Adrenal gland (tissue), 19 donors: ENCODE data around the gene DLG2. TPM values are rescaled to one million over a fixed set of nuclear protein-coding genes. Genes with fewer than 3 reads are reported as not detected.
"Not testable (repeated sequence)": the region's sequence is repeated elsewhere in the genome, so short reads cannot be mapped to it uniquely, and the experiment has no call there.

Experiments used
- DNase-seq, 7 donors: peaks; one replicate each; pipeline ENCODE4 v3.0.0-alpha.2; 2019 to 2020
- H3K27ac ChIP-seq, 5 donors: fragments of 200-600 bp; sonication (generic) in 4 of 5; 1 replicate in 3 of 5; 2 replicates in 2 of 5; pipeline versions ENCODE4 v1.5.1 to v1.8.0; 2016 to 2020; ENCODE audit warnings: mild to moderate bottlenecking in 1 of 5
- H3K27me3 ChIP-seq: fragments of 200-600 bp; 2 replicates; pipeline ENCODE4 v1.8.0; 2021
- H3K36me3 ChIP-seq, 2 donors: fragments of 200-600 bp; replicated peaks in 1 of 2; 1 replicate in 1 of 2; 2 replicates in 1 of 2; pipeline versions ENCODE4 v1.5.1 to v1.8.0; 2018 to 2022
- H3K4me1 ChIP-seq, 2 donors: fragments of 200-600 bp; replicated peaks in 1 of 2; 1 replicate in 1 of 2; 2 replicates in 1 of 2; pipeline versions ENCODE4 v1.5.1 to v1.8.0; 2018 to 2021
- H3K4me3 ChIP-seq, 4 donors: fragments of 200-600 bp; sonication (generic) in 3 of 4; one replicate each; pipeline ENCODE4 v1.5.1; 2016 to 2018
- H3K9me3 ChIP-seq, 3 donors: fragments of 200-600 bp; sonication (generic) in 1 of 3; replicated peaks in 1 of 3; 1 replicate in 2 of 3; 2 replicates in 1 of 3; pipeline versions ENCODE4 v1.5.1 to v1.8.0; 2016 to 2021
- CTCF ChIP-seq, 6 experiments: fragments of 450-650 bp in 4 of 6; fragments of 200-600 bp in 2 of 6; sonication (generic) in 1 of 6; IDR thresholded peaks; 1 replicate in 5 of 6; 2 replicates in 1 of 6; pipeline versions ENCODE4 v1.5.1 to v1.8.0; 2016 to 2021; ENCODE audit warnings: antibody characterized with exemption in 6 of 6, mild to moderate bottlenecking in 2 of 6, moderate library complexity in 1 of 6
- POLR2A ChIP-seq, 2 donors: fragments of 450-650 bp; IDR thresholded peaks; one replicate each; pipeline ENCODE4 v1.6.1; 2017; ENCODE audit warnings: antibody characterized with exemption in 2 of 2, mild to moderate bottlenecking in 2 of 2, moderate library complexity in 1 of 2
- WGBS, 4 donors: extraction: QIAGEN DNeasy Blood & Tissue Kit in 2 of 4; methylation state at CpG; one replicate each; pipeline versions ENCODE4 v1.1.5 to v1.1.7; 2013 to 2017; 5-methylcytosine and 5-hydroxymethylcytosine counted together
- intact Hi-C, 2 donors: fragments of 100-400 bp; cut with DNase I; formaldehyde crosslinking; loops; one replicate each; pipeline versions ENCODE4 v1.14.1 to v1.15.0; 2022 to 2023
- long read RNA-seq, 10 donors: library from polyadenylated mRNA in 3 of 10; unstranded in 2 of 10; stranded (forward) in 1 of 10; transcript quantifications; one replicate each; pipeline ENCODE4 v2.0.0 and lab custom pipeline, GENCODE V29; 2021 to 2026
- polyA plus RNA-seq, 3 donors: library from polyadenylated mRNA; stranded (reverse); fragments of 200-250 nt in 2 of 3; fragments of 350-450 nt in 1 of 3; fragmentation: Illumina TruSeq in 1 of 3; extraction: RNeasy Lipid Tissue Mini Kit (QIAGEN cat#74804) in 1 of 3; gene quantifications; one replicate each; pipeline ENCODE4 v1.2.3, GENCODE V29; 2013 to 2014
- total RNA-seq, 9 donors: library from RNA; depleted of rRNA in 4 of 9; stranded (reverse); fragments of >200 nt in 4 of 9; fragments of 120-200 nt in 1 of 9; fragmentation: NEBNext Ultra II Directional in 1 of 9; extraction: Animal tissue kit (Norgen Biotek cat#: 25700) in 1 of 9; gene quantifications; one replicate each; pipeline versions ENCODE4 v1.1.0 to v1.2.4, GENCODE V29; 2013 to 2023
- donor health status: healthy with polysubstance abuse.
- donor health status: Bipolar disorder and iron deficiency.
- donor health status: DM: yes; HTN: yes; CAD: no.
- donor health status: DM: no; HTN: no; CAD: no.
- donor health status: DM: no; HTN: no; CAD: no.
- donor health status: DM: yes; HTN: yes; CAD: no.

The DLG2 gene
- total RNA-seq (100 to 1,000 TPM in 1 of 9 donors, 10 to 100 TPM in 7, 1 to 10 TPM in 1; 8.4 to 101 (median 45.5) TPM), polyA plus RNA-seq (10 to 100 TPM in 2 of 3 donors, 1 to 10 TPM in 1; 8.3 to 14.4 (median 11.1) TPM)
- long read RNA-seq, donor 1, result 0 reads
- long read RNA-seq, donor 2, result 0 reads
- long read RNA-seq, donor 3, result 0 reads
- long read RNA-seq, donor 4, full-length matches to known transcripts, result 2 of 13 reads
- long read RNA-seq, donor 4, partial matches to known transcripts, result 6 of 13 reads
- long read RNA-seq, donor 4, other reads (novel, unspliced or antisense), result 5 of 13 reads
- long read RNA-seq, donor 5, full-length matches to known transcripts, result 4 of 17 reads
- long read RNA-seq, donor 5, partial matches to known transcripts, result 4 of 17 reads
- long read RNA-seq, donor 5, other reads (novel, unspliced or antisense), result 9 of 17 reads
- long read RNA-seq, donor 6, full-length matches to known transcripts, result 4 of 16 reads
- long read RNA-seq, donor 6, partial matches to known transcripts, result 5 of 16 reads
- long read RNA-seq, donor 6, other reads (novel, unspliced or antisense), result 7 of 16 reads
- long read RNA-seq, donor 7, partial matches to known transcripts, result 40 of 40 reads
- long read RNA-seq, donor 7, other reads (novel, unspliced or antisense), result 0 of 40 reads
- long read RNA-seq, donor 8, result 0 reads
- long read RNA-seq, donor 9, result 0 reads
- long read RNA-seq, donor 10, result 0 reads

- peak; percentile 25 to 57 (median 34) for DNase-seq
- TF ChIP-seq POLR2A (IDR thresholded peaks at IDR 0.05) (no peak), CTCF (IDR thresholded peaks at IDR 0.05) (no peak)
- Histone ChIP-seq H3K9me3 (no peaks in the 10 kb centered on the region), H3K4me3 (peak within 1 kb of the TSS in 3 of 4 donors; percentile 57 to 79 (median 65)), H3K27me3 (no peaks in the 10 kb centered on the region), H3K36me3 (no peaks in the 10 kb centered on the region), H3K4me1 (peaks cover 10 to 35% of the 10 kb centered on the region in 2 donors), H3K27ac (peak within 1 kb of the TSS; percentile 74 to 95 (median 80))
- WGBS, 4 donors, result 0 to 1% (median 1%) methylated on average over 16 to 23 of the region's 23 CpGs
- intact Hi-C loops, result loop anchor here in 1 of 2 donors (5.0 kb wide), 1 partner anchor 35 kb away; no protein-coding TSS in a partner anchor
Measured at GRCh38 chr11:85627332-85627997, at the start of gene DLG2. Gene DLG2, minus strand, starts transcription at chr11:85627344.

- Histone ChIP-seq H3K4me3 (no peak overlapping the region), H3K36me3 (no peaks in the 10 kb centered on the region), H3K9me3 (no peaks in the 10 kb centered on the region), H3K27ac (no peak overlapping the region), H3K4me1 (no peaks in the 10 kb centered on the region), H3K27me3 (no peaks in the 10 kb centered on the region)
- TF ChIP-seq POLR2A (IDR thresholded peaks at IDR 0.05) (no peak), CTCF (IDR thresholded peaks at IDR 0.05) (no peak)
- no peak for DNase-seq
- intact Hi-C loops, result no loop called here
- WGBS, 4 donors, result 89 to 96% (median 92%) methylated on average over 3 of the region's 3 CpGs
Measured at GRCh38 chr11:85673393-85673792, 46.2 kb upstream of the DLG2 start.

- intact Hi-C loops, result no loop called here
- Histone ChIP-seq H3K9me3 (no peaks in the 10 kb centered on the region), H3K27ac (no peak overlapping the region), H3K4me1 (no peaks in the 10 kb centered on the region), H3K4me3 (no peak overlapping the region), H3K27me3 (no peaks in the 10 kb centered on the region), H3K36me3 (no peaks in the 10 kb centered on the region)
- no peak for DNase-seq
- TF ChIP-seq POLR2A (IDR thresholded peaks at IDR 0.05) (no peak), CTCF (IDR thresholded peaks at IDR 0.05) (no peak)
- WGBS, 4 donors, result 83 to 91% (median 87%) methylated on average over 6 to 8 of the region's 8 CpGs
Measured at GRCh38 chr11:85672105-85672902, 45.2 kb upstream of the DLG2 start.

- H3K27me3 ChIP-seq, H3K9me3 ChIP-seq, H3K27ac ChIP-seq, H3K4me3 ChIP-seq, H3K36me3 ChIP-seq, DNase-seq, H3K4me1 ChIP-seq, intact Hi-C loops: not testable (repeated sequence)
Measured at GRCh38 chr11:85670949-85671663, 44.0 kb upstream of the DLG2 start.
